Muscle of leg (tissue), 11 donors: ENCODE results near the gene MYH9. TPM values are rescaled to one million over a fixed set of nuclear protein-coding genes. Genes with fewer than 3 reads are reported as not detected.
"Not testable (repeated sequence)": the region's sequence is repeated elsewhere in the genome, so short reads cannot be mapped to it uniquely, and the experiment has no call there.

Experiments
- DNase-seq: peaks from one replicate; pipeline ENCODE4 v3.0.0; 2013
- H3K27ac ChIP-seq: one replicate; pipeline ENCODE4 v1.5.1; 2013; ENCODE audit warnings: mild to moderate bottlenecking, low read length, control low read depth
- H3K27me3 ChIP-seq: one replicate; pipeline ENCODE4 v1.6.1; 2013; ENCODE audit warnings: low read length; ENCODE audit not compliant: control insufficient read depth, insufficient read depth
- H3K36me3 ChIP-seq: one replicate; pipeline ENCODE4 v1.6.1; 2013; ENCODE audit warnings: low read length; ENCODE audit not compliant: control insufficient read depth, insufficient read depth
- H3K4me1 ChIP-seq: one replicate; pipeline ENCODE4 v1.6.1; 2013; ENCODE audit warnings: low read length; ENCODE audit not compliant: control insufficient read depth, insufficient read depth
- H3K4me3 ChIP-seq: one replicate; pipeline ENCODE4 v1.5.1; 2013; ENCODE audit warnings: low read length, control low read depth
- H3K9me3 ChIP-seq: replicated peaks from 2 replicates; pipeline ENCODE4 v1.6.1; 2013; ENCODE audit warnings: low read depth, low read length; ENCODE audit not compliant: control insufficient read depth
- WGBS: methylation state at CpG from one replicate; pipeline ENCODE4 v1.1.5; 2013; ENCODE audit warnings: missing lambda C conversion rate; ENCODE audit not compliant: insufficient coverage; 5-methylcytosine and 5-hydroxymethylcytosine counted together
- polyA plus RNA-seq, 8 donors: library from polyadenylated mRNA; unstranded; fragments of 120-200 nt; gene quantifications; one replicate each; pipeline versions ENCODE4 v1.2.1 to v1.2.3, GENCODE V29; 2013; ENCODE audit warnings: inconsistent platforms in 1 of 8, low replicate concordance in 1 of 8; ENCODE audit not compliant: insufficient read length in 8 of 8, insufficient read depth in 1 of 8
- total RNA-seq: library from RNA; stranded (reverse); fragments of 120-200 nt; gene quantifications from one replicate; pipeline ENCODE4 v1.2.4, GENCODE V29; 2013

MYH9 gene
- total and polyA plus RNA-seq, 9 donors, result 61.9 to 160 (median 122) TPM

- H3K27ac ChIP-seq, result no peak overlapping the region
- no peaks in the 10 kb centered on the region for H3K36me3 ChIP-seq
- no peak for DNase-seq
- 80% methylated on average over 2 of the region's 3 CpGs for WGBS
- H3K27me3 ChIP-seq, result no peaks in the 10 kb centered on the region
- no peaks in the 10 kb centered on the region for H3K4me1 ChIP-seq
- no peak overlapping the region for H3K4me3 ChIP-seq
- no peaks in the 10 kb centered on the region for H3K9me3 ChIP-seq
These were observed 11.7 kb upstream of the MYH9 start for GRCh38 chr22:36399472-36399778.

- no peak overlapping the region for H3K27ac ChIP-seq
- H3K4me1 ChIP-seq, result no peaks in the 10 kb centered on the region
These were observed 11.1 kb upstream of the MYH9 start for GRCh38 chr22:36398601-36399471.

GRCh38 chr22:36397131-36398093 is 9.6 kb upstream of the MYH9 start:
- DNase-seq, result no peak
- Histone ChIP-seq H3K27ac (no peak overlapping the region), H3K9me3 (no peaks in the 10 kb centered on the region), H3K27me3 (no peaks in the 10 kb centered on the region), H3K36me3 (no peaks in the 10 kb centered on the region), H3K4me3 (no peak overlapping the region), H3K4me1 (no peaks in the 10 kb centered on the region)
- whole genome bisulfite sequencing, result 75% methylated on average over 10 of the region's 13 CpGs

More at GRCh38 chr22:36398601-36399471, 11.1 kb upstream of the MYH9 start:
- no peak for DNase-seq
- no peaks in the 10 kb centered on the region for H3K27me3 ChIP-seq
- no peak overlapping the region for H3K4me3 ChIP-seq
- WGBS, result 80% methylated on average over 1 of the region's 10 CpGs
- H3K9me3 ChIP-seq, result no peaks in the 10 kb centered on the region
- H3K36me3 ChIP-seq, result no peaks in the 10 kb centered on the region

- H3K27ac ChIP-seq, result no peak overlapping the region
- no peaks in the 10 kb centered on the region for H3K36me3 ChIP-seq
- DNase-seq, result no peak
- no peak overlapping the region for H3K4me3 ChIP-seq
- no peaks in the 10 kb centered on the region for H3K9me3 ChIP-seq
- WGBS, result 89% methylated on average over 1 of the region's 2 CpGs
- no peaks in the 10 kb centered on the region for H3K4me1 ChIP-seq
- H3K27me3 ChIP-seq, result no peaks in the 10 kb centered on the region
These were observed 8.1 kb upstream of the MYH9 start for GRCh38 chr22:36395915-36396314.

GRCh38 chr22:36395055-36395849 is 7.5 kb upstream of the MYH9 start:
- no peak for DNase-seq
- Histone ChIP-seq H3K27ac (no peak overlapping the region), H3K9me3 (no peaks in the 10 kb centered on the region), H3K36me3 (no peaks in the 10 kb centered on the region), H3K4me1 (no peaks in the 10 kb centered on the region), H3K27me3 (no peaks in the 10 kb centered on the region), H3K4me3 (no peak overlapping the region)
- 82% methylated on average over 6 of the region's 12 CpGs for WGBS

- Histone ChIP-seq H3K27ac (no peak overlapping the region), H3K9me3 (no peaks in the 10 kb centered on the region), H3K36me3 (no peaks in the 10 kb centered on the region), H3K4me1 (peaks cover 4% of the 10 kb centered on the region), H3K27me3 (no peaks in the 10 kb centered on the region), H3K4me3 (no peak overlapping the region)
- DNase-seq, result no peak
- WGBS, result 100% methylated on average over 1 of the region's 3 CpGs
These were observed 3.9 kb upstream of the MYH9 start for GRCh38 chr22:36391638-36392037.

GRCh38 chr22:36389122-36389521 is 1.4 kb upstream of the MYH9 start:
- peaks cover 23% of the 10 kb centered on the region for H3K4me1 ChIP-seq
- WGBS, result 89% methylated on average over 8 of the region's 14 CpGs
- not testable (repeated sequence) for H3K4me3 ChIP-seq, H3K9me3 ChIP-seq, DNase-seq, H3K27me3 ChIP-seq, H3K36me3 ChIP-seq, H3K27ac ChIP-seq

GRCh38 chr22:36387709-36387958 is 133 bp downstream of the MYH9 start:
- Histone ChIP-seq H3K27me3 (no peaks in the 10 kb centered on the region), H3K4me1 (peaks cover 27% of the 10 kb centered on the region), H3K9me3 (no peaks in the 10 kb centered on the region), H3K36me3 (peaks cover 9% of the 10 kb centered on the region), H3K4me3 (peak overlapping the region; percentile 93), H3K27ac (peak overlapping the region; percentile 71)
- no peak for DNase-seq
- WGBS, result under 1% methylated on average over 31 of the region's 31 CpGs

- peak overlapping the region; percentile 70 for H3K27ac ChIP-seq
- peak overlapping the region; percentile 93 for H3K4me3 ChIP-seq
- WGBS, result under 1% methylated on average over 91 of the region's 91 CpGs
- peaks cover 9% of the 10 kb centered on the region for H3K36me3 ChIP-seq
- peak; percentile 64 for DNase-seq
- H3K9me3 ChIP-seq, result no peaks in the 10 kb centered on the region
- no peaks in the 10 kb centered on the region for H3K27me3 ChIP-seq
- peaks cover 27% of the 10 kb centered on the region for H3K4me1 ChIP-seq
These were observed 663 bp downstream of the MYH9 start for GRCh38 chr22:36386900-36387708.
